ENCODE data around the gene ZNF134.

- TF ChIP-seq POLR2A (IDR thresholded peaks at IDR 0.05) (no peak), CTCF (IDR thresholded peaks at IDR 0.05) (no peak), POLR2AphosphoS5 (IDR thresholded peaks at IDR 0.05) (no peak), EP300 (IDR thresholded peaks at IDR 0.05) (no peak)
These were observed 42.3 kb downstream of the ZNF134 start for GRCh38 chr19:57656346-57656745.

All from gastroesophageal sphincter (tissue), 3 donors.